ENCODE results near the gene ACER3. TPM values are rescaled to one million over a fixed set of nuclear protein-coding genes. Genes with fewer than 3 reads are reported as not detected.
A peak's percentile ranks its signal among the peaks of the same experiment; 100 is the strongest.

Gene ACER3
- total RNA-seq, 1 experiment from 2014 or later: 13.7 TPM

GRCh38 chr11:76860539-76861475 is at the start of gene ACER3 (continued):
- TF ChIP-seq PRDM15 (CRISPR knock-in tag; IDR thresholded peaks at IDR 0.05) (peak; percentile 58), FOXP1 (CRISPR knock-in tag; IDR thresholded peaks at IDR 0.05; ENCODE audit: borderline replicate concordance) (peak; percentile 92; the same call in 1 of the 2 replicates)
- TF ChIP-seq, protein P1, sequence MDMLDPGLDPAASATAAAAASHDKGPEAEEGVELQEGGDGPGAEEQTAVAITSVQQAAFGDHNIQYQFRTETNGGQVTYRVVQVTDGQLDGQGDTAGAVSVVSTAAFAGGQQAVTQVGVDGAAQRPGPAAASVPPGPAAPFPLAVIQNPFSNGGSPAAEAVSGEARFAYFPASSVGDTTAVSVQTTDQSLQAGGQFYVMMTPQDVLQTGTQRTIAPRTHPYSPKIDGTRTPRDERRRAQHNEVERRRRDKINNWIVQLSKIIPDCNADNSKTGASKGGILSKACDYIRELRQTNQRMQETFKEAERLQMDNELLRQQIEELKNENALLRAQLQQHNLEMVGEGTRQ (CRISPR knock-in tag; IDR thresholded peaks at IDR 0.05): peak; percentile 30; the same call in 1 of the 2 replicates
- TF ChIP-seq, protein P2, sequence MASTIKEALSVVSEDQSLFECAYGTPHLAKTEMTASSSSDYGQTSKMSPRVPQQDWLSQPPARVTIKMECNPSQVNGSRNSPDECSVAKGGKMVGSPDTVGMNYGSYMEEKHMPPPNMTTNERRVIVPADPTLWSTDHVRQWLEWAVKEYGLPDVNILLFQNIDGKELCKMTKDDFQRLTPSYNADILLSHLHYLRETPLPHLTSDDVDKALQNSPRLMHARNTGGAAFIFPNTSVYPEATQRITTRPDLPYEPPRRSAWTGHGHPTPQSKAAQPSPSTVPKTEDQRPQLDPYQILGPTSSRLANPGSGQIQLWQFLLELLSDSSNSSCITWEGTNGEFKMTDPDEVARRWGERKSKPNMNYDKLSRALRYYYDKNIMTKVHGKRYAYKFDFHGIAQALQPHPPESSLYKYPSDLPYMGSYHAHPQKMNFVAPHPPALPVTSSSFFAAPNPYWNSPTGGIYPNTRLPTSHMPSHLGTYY (CRISPR knock-in tag; IDR thresholded peaks at IDR 0.05): no peak
- TF ChIP-seq, protein P3, sequence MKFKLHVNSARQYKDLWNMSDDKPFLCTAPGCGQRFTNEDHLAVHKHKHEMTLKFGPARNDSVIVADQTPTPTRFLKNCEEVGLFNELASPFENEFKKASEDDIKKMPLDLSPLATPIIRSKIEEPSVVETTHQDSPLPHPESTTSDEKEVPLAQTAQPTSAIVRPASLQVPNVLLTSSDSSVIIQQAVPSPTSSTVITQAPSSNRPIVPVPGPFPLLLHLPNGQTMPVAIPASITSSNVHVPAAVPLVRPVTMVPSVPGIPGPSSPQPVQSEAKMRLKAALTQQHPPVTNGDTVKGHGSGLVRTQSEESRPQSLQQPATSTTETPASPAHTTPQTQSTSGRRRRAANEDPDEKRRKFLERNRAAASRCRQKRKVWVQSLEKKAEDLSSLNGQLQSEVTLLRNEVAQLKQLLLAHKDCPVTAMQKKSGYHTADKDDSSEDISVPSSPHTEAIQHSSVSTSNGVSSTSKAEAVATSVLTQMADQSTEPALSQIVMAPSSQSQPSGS (CRISPR knock-in tag; IDR thresholded peaks at IDR 0.05; ENCODE audit: borderline replicate concordance, low read depth): no peak
- TF ChIP-seq, protein P4, sequence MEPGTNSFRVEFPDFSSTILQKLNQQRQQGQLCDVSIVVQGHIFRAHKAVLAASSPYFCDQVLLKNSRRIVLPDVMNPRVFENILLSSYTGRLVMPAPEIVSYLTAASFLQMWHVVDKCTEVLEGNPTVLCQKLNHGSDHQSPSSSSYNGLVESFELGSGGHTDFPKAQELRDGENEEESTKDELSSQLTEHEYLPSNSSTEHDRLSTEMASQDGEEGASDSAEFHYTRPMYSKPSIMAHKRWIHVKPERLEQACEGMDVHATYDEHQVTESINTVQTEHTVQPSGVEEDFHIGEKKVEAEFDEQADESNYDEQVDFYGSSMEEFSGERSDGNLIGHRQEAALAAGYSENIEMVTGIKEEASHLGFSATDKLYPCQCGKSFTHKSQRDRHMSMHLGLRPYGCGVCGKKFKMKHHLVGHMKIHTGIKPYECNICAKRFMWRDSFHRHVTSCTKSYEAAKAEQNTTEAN (CRISPR knock-in tag; IDR thresholded peaks at IDR 0.05): 0 out of 2 replicates have a peak, but pooled peaks have one; percentile 30

DNA sequence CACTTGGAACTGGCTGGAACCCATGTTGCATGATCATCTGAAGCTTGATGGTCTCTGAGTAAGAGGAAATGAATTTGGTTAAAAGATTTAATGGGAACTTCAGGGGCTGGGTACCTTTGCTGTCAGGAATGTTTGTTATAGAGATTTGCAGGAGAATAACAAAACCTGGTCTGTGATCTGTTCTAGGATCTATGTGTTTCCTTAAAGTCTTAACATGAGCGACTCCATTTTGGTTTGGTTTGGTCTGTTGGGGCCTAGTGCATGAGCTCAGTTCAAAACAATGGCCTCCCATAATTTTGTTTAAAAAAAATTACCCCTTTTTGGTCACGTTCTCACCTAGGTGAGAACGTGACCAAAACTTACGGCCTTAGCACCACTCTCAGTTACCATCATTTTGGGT is 49.5 kb upstream of the ACER3 start:
- Mint-ChIP-seq H3K36me3 (peaks cover 37% of the 10 kb centered on the region), H3K4me1 (peaks cover 8% of the 10 kb centered on the region), H3K4me3 (no peak overlapping the region), H3K27ac (no peak overlapping the region), H3K27me3 (ENCODE audit: low read depth) (peaks cover 6% of the 10 kb centered on the region), H3K9me3 (peaks cover 41% of the 10 kb centered on the region)
- ATAC-seq: no peak
- ChIA-PET CTCF (interaction anchor here (1.0 kb wide), 1 partner anchor 109 kb away, joined by 4 read pairs; no protein-coding TSS in a partner anchor), POLR2A (no interaction called here)
- DNase-seq (ENCODE audit: low spot score): no peak
- TF ChIP-seq ZSCAN18 (CRISPR knock-in tag; IDR thresholded peaks at IDR 0.05) (no peak), NFYB (CRISPR knock-in tag; conservative IDR thresholded peaks at IDR 0.05; ENCODE audit: low read depth) (no peak), FOXP4 (CRISPR knock-in tag; IDR thresholded peaks at IDR 0.05) (no peak), CBFB (CRISPR knock-in tag; IDR thresholded peaks at IDR 0.05; ENCODE audit: low read depth) (no peak), ZNF423 (CRISPR knock-in tag; IDR thresholded peaks at IDR 0.05) (no peak), ZNF232 (CRISPR knock-in tag; IDR thresholded peaks at IDR 0.05) (no peak), TEAD4 (CRISPR knock-in tag; IDR thresholded peaks at IDR 0.05) (no peak), ZNF219 (CRISPR knock-in tag; IDR thresholded peaks at IDR 0.05; ENCODE audit: borderline replicate concordance) (no peak), ZBTB21 (CRISPR knock-in tag; IDR thresholded peaks at IDR 0.05; ENCODE audit: borderline replicate concordance) (no peak), PRRX2 (CRISPR knock-in tag; IDR thresholded peaks at IDR 0.05) (no peak), NR1H2 (CRISPR knock-in tag; IDR thresholded peaks at IDR 0.05) (no peak)
- TF ChIP-seq, protein P5, sequence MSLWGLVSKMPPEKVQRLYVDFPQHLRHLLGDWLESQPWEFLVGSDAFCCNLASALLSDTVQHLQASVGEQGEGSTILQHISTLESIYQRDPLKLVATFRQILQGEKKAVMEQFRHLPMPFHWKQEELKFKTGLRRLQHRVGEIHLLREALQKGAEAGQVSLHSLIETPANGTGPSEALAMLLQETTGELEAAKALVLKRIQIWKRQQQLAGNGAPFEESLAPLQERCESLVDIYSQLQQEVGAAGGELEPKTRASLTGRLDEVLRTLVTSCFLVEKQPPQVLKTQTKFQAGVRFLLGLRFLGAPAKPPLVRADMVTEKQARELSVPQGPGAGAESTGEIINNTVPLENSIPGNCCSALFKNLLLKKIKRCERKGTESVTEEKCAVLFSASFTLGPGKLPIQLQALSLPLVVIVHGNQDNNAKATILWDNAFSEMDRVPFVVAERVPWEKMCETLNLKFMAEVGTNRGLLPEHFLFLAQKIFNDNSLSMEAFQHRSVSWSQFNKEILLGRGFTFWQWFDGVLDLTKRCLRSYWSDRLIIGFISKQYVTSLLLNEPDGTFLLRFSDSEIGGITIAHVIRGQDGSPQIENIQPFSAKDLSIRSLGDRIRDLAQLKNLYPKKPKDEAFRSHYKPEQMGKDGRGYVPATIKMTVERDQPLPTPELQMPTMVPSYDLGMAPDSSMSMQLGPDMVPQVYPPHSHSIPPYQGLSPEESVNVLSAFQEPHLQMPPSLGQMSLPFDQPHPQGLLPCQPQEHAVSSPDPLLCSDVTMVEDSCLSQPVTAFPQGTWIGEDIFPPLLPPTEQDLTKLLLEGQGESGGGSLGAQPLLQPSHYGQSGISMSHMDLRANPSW (CRISPR knock-in tag; conservative IDR thresholded peaks at IDR 0.05; ENCODE audit: low read depth): no peak
- TF ChIP-seq, protein P6, sequence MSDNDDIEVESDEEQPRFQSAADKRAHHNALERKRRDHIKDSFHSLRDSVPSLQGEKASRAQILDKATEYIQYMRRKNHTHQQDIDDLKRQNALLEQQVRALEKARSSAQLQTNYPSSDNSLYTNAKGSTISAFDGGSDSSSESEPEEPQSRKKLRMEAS (CRISPR knock-in tag; IDR thresholded peaks at IDR 0.05): no peak

Data from WTC11 (cell line).